Mammary microvascular endothelial cell (primary cell): Measurements from ENCODE around the gene TAAR9. TPM values are rescaled to one million over a fixed set of nuclear protein-coding genes. Genes with fewer than 3 reads are reported as not detected.

ENCODE experiments used
- total RNA-seq: library from RNA; depleted of rRNA; stranded (reverse); fragments of >200 nt; gene quantifications from 2 replicates; pipeline ENCODE4 v1.2.3, GENCODE V29; 2015

TAAR9 gene
- not detected in 2 replicates for total RNA-seq

GRCh38 chr6:132537977-132538376, at the start of gene TAAR9:
Gene TAAR9, plus strand, starts transcription at chr6:132538277. Its CDS starts 13 bp downstream, at chr6:132538290.

DNA sequence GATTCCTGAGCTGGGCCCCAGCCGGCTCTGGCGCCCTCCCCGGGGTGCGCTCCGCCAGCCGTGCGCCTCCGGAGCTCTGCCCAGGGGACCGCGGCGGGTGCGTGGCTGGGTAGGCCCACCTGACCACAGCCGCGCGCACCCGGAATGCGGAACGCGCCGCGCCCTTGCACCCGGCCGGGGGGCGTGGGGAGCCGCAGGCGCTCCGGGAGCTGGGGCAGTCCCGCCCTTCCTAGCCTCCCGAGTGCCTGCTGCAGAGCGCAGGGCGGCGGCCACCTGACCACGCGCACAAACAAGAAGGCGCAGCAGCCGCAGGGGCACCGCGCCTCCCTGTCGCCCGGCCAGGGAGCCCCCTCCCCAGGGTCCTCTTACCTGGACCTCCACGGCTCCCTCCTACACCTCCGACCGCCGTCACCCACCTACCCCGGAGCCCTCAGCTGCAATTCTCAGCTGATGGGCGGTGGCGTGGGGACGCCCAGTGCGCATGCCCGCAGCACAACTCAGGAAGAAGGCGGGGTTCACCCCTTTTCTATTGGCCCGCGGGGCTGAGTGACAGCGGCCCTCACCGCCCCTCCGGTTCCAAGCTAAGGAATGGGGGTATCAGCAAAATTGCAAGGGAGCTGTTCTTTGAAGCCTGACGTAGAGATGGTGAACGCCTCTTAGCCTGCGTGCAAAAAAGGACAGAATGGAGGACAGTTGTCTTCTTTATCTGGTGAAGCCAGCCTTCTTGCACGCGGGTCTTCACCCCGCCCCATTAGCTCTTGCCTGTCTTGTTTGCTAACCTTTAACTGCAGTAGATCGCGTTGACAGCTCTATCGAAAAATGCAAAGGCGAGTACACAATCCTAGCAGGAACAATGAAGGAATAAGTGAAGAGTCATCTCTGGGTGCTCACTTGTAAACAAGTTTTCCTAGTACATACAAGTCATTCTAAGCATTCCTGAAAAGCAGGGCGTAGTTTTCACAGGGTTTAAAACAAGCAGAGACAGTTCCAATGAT, 25.1 kb upstream of the TAAR9 start, which contains the start of gene STX7:
Gene STX7 (minus strand): TSS at position 479 of the 995 bp plus-strand sequence. CDS start 9,586 bp downstream, outside the sequence.

DNA sequence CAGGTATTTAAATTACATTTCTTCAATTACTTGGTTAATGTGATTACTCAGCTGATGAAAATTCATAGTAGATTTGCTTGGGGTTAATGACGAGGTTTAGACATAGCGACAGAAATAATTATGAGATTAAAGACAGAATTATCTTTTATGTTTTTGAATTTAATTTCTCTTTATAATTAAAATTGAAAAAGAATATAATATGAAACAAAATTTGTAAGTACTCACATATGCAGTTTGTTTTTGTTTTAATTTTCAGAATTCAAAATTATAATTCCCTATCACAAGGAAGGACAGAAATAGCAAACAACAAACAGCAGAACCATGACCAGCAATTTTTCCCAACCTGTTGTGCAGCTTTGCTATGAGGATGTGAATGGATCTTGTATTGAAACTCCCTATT, 14.3 kb downstream of the TAAR9 start, which contains the start of gene TAAR8:
Gene TAAR8 (plus strand): TSS at position 301 of the 400 bp plus-strand sequence. CDS start 21 bp downstream, at position 322.

DNA sequence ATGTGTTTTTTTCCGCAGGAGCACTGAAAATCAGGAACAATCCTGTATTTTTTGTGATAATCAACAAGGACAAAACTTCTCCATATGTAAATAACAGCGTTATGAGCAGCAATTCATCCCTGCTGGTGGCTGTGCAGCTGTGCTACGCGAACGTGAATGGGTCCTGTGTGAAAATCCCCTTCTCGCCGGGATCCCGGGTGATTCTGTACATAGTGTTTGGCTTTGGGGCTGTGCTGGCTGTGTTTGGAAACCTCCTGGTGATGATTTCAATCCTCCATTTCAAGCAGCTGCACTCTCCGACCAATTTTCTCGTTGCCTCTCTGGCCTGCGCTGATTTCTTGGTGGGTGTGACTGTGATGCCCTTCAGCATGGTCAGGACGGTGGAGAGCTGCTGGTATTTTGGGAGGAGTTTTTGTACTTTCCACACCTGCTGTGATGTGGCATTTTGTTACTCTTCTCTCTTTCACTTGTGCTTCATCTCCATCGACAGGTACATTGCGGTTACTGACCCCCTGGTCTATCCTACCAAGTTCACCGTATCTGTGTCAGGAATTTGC, 32.2 kb downstream of the TAAR9 start, which contains the start of gene TAAR6:
Gene TAAR6 (plus strand): TSS at position 102 of the 557 bp plus-strand sequence. CDS start 0 bp downstream, at position 102.

Other genes starting within 250 kb of the TAAR9 start
- 0.05 and 0.07 TPM in 2 replicates for gene MOXD1, start 136.8 kb upstream of the TAAR9 start, total RNA-seq
- 28.9 and 43.6 TPM in 2 replicates for gene STX7, start 25.2 kb upstream of the TAAR9 start, total RNA-seq
- not detected in 2 replicates for gene TAAR8, start 14.4 kb downstream of the TAAR9 start, total RNA-seq
- gene TAAR6, start 32.0 kb downstream of the TAAR9 start, total RNA-seq = not detected in 2 replicates
- not detected in 2 replicates for gene TAAR5, start 51.5 kb downstream of the TAAR9 start, total RNA-seq
- gene TAAR2, start 86.0 kb downstream of the TAAR9 start, total RNA-seq = not detected in 2 replicates
- not detected in 2 replicates for gene TAAR1, start 120.9 kb downstream of the TAAR9 start, total RNA-seq
- gene VNN1, start 175.8 kb downstream of the TAAR9 start, total RNA-seq = 0.20 and 0.69 TPM in 2 replicates
- gene VNN2, start 219.6 kb downstream of the TAAR9 start, total RNA-seq = not detected in 2 replicates